GM12878 (cell line): ENCODE results near the gene SLC6A11. TPM values are rescaled to one million over a fixed set of nuclear protein-coding genes. Genes with fewer than 3 reads are reported as not detected.

Source experiments
- CHD2 ChIP-seq: IDR thresholded peaks from 2 replicates; pipeline ENCODE4 v1.6.1; 2011; ENCODE audit warnings: low read depth, low read length, improper control_type of control experiment, borderline replicate concordance
- ELK1 ChIP-seq: IDR thresholded peaks from 2 replicates; pipeline ENCODE4 v1.6.1; 2012; ENCODE audit warnings: low read depth, low read length, improper control_type of control experiment
- EP300 ChIP-seq, 2 experiments: fragments of 150-350 bp in 1 of 2; IDR thresholded peaks; 2 replicates each; pipeline ENCODE4 v1.6.1; 2011 to 2012; ENCODE audit warnings: low read depth in 2 of 2, low read length in 2 of 2, borderline replicate concordance in 1 of 2, improper control_type of control experiment in 1 of 2, inconsistent platforms in 1 of 2; ENCODE audit not compliant: control insufficient read depth in 1 of 2
- MEF2B ChIP-seq: fragments of 450-650 bp; IDR thresholded peaks from 2 replicates; pipeline ENCODE4 v1.6.1; 2018; ENCODE audit warnings: mild to moderate bottlenecking, moderate library complexity; ENCODE audit not compliant: partially characterized antibody, poor library complexity, severe bottlenecking
- STAT1 ChIP-seq: fragments of 450-650 bp; conservative IDR thresholded peaks from 2 replicates; pipeline ENCODE4 v1.6.1; 2014; ENCODE audit warnings: antibody characterized with exemption, mild to moderate bottlenecking
- ZBTB40 ChIP-seq: fragments of 450-650 bp; IDR thresholded peaks from 2 replicates; pipeline ENCODE4 v1.6.1; 2016; ENCODE audit warnings: mild to moderate bottlenecking, moderate library complexity, borderline replicate concordance
- polyA plus RNA-seq, 11 experiments: library from polyadenylated mRNA; depleted of rRNA in 4 of 11; unstranded in 6 of 11; stranded (reverse) in 5 of 11; fragments of >200 nt; fragmentation: Nextera tagmentation in 4 of 11; fragmentation: Illumina TruSeq in 1 of 11; extraction: Ambion mirVana in 4 of 11; extraction: Trizol in 1 of 11; gene quantifications; 1 replicate in 1 of 11; 2 replicates in 10 of 11; pipeline versions ENCODE4 v1.2.1 to v1.2.3, GENCODE V29; 2011 to 2016; ENCODE audit warnings: inconsistent platforms in 2 of 11, missing spikeins in 2 of 11, low read depth in 1 of 11
- total RNA-seq, 4 experiments: library from RNA; depleted of rRNA in 3 of 4; stranded (reverse); fragments of >200 nt in 3 of 4; fragmentation: Illumina TruSeq in 1 of 4; extraction: Trizol in 1 of 4; gene quantifications; 2 replicates each; pipeline versions ENCODE4 v1.2.1 to v1.2.3, GENCODE V29; 2013 to 2021

Gene SLC6A11
- total and polyA plus RNA-seq, 10 of the 15 experiments (the other 5 are each of a cell fraction or from before 2014, with no cell fraction given): not detected

- TF ChIP-seq ELK1 (no peak), ZBTB40 (no peak), CHD2 (no peak), MEF2B (no peak), EP300 (IDR thresholded peaks at IDR 0.05; ENCODE audit: borderline replicate concordance in 1 of 2, control insufficient read depth in 1 of 2, low read depth in 2 of 2, low read length in 2 of 2) (no peak), STAT1 (no peak)
Measured at GRCh38 chr3:10974746-10975375, 158.8 kb downstream of the SLC6A11 start (continued).
